Breast epithelium (tissue), 3 donors: ENCODE results near the gene C3orf70.

Source experiments
- POLR2AphosphoS5 ChIP-seq, 3 donors: sonication (generic); formaldehyde crosslinking; IDR thresholded peaks; one replicate each; pipeline ENCODE4 v1.6.1; 2017; ENCODE audit warnings: antibody characterized with exemption in 3 of 3
- TF ChIP-seq, protein P1 (sequence below), 3 donors: fragments of 450-650 bp; IDR thresholded peaks; one replicate each; pipeline ENCODE4 v1.5.1; 2016 to 2017; ENCODE audit warnings: antibody characterized with exemption in 3 of 3, mild to moderate bottlenecking in 3 of 3, moderate library complexity in 3 of 3

DNA sequence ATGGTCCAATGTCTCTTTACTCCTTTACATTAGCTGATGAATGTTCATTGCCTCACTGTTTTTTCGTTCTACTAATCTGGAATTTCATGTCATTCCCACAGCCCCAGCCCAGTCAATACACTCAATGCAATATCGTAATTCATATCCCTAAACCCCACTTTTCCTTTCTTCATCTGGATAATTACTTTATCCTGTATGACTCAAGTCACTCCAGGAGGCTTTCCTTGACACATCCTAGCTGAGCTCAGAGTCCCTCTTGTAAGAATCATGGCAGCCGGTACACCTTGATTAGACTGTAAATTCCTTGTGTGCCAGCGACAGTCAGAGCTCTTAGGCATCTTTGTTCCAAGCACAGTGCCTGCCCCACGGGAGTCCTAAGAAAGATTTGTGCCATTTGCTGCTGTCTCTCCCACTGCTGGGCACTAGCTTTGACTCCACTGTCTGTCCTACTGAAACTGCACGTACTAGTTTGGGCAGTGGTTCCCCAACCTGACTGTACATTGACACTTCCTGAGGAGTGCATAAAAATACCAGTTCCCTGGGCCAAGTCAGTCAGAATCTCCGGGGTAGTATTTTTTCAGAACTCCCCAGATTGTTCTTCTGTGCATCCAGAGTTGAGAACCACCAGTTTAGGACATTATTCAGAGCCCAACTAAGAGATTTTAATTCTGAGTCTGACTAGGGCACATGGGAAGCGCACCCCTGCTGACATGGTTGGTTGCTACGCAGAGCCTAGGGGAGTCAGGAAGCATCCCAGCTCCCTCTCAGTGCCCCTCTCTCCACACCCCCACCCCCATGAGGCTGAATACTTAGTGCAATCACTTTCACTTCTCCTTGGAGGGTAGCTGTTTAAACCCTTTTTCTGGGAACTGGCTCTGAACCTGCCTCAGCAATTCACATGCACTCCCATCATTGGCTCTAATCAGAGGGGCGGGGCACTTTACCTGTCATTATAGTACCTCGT, 19.5 kb upstream of the C3orf70 start:
- TF ChIP-seq, protein P1, sequence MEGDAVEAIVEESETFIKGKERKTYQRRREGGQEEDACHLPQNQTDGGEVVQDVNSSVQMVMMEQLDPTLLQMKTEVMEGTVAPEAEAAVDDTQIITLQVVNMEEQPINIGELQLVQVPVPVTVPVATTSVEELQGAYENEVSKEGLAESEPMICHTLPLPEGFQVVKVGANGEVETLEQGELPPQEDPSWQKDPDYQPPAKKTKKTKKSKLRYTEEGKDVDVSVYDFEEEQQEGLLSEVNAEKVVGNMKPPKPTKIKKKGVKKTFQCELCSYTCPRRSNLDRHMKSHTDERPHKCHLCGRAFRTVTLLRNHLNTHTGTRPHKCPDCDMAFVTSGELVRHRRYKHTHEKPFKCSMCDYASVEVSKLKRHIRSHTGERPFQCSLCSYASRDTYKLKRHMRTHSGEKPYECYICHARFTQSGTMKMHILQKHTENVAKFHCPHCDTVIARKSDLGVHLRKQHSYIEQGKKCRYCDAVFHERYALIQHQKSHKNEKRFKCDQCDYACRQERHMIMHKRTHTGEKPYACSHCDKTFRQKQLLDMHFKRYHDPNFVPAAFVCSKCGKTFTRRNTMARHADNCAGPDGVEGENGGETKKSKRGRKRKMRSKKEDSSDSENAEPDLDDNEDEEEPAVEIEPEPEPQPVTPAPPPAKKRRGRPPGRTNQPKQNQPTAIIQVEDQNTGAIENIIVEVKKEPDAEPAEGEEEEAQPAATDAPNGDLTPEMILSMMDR (IDR thresholded peaks at IDR 0.05) = no peak
- no peak for TF ChIP-seq POLR2AphosphoS5 (IDR thresholded peaks at IDR 0.05)
